Fibroblast of the aortic adventitia (primary cell): ENCODE measurements around the gene CRELD1. TPM values are rescaled to one million over a fixed set of nuclear protein-coding genes. Genes with fewer than 3 reads are reported as not detected.
A peak's percentile ranks its signal among the peaks of the same experiment; 100 is the strongest.
"Not testable (repeated sequence)": the region's sequence is repeated elsewhere in the genome, so short reads cannot be mapped to it uniquely, and the experiment has no call there.

Experiments
- DNase-seq: peaks from one replicate; pipeline ENCODE4 v3.0.0-alpha.2; 2010; ENCODE audit warnings: low read depth
- H3K4me3 ChIP-seq: 2 replicates; pipeline ENCODE4 v1.5.1; 2011; ENCODE audit warnings: low read depth, mild to moderate bottlenecking, control low read depth, low read length, moderate library complexity
- total RNA-seq: library from RNA; depleted of rRNA; stranded (reverse); fragments of >200 nt; gene quantifications from 2 replicates; pipeline ENCODE4 v1.2.3, GENCODE V29; 2012; ENCODE audit warnings: low replicate concordance
- TF ChIP-seq, protein P1 (sequence below): IDR thresholded peaks from 2 replicates; pipeline ENCODE4 v1.5.1; 2011; ENCODE audit warnings: mild to moderate bottlenecking, low read length, control low read depth, inconsistent platforms; ENCODE audit not compliant: insufficient read depth

Gene CRELD1
- total RNA-seq, 1 donor = 7.2 TPM

DNA sequence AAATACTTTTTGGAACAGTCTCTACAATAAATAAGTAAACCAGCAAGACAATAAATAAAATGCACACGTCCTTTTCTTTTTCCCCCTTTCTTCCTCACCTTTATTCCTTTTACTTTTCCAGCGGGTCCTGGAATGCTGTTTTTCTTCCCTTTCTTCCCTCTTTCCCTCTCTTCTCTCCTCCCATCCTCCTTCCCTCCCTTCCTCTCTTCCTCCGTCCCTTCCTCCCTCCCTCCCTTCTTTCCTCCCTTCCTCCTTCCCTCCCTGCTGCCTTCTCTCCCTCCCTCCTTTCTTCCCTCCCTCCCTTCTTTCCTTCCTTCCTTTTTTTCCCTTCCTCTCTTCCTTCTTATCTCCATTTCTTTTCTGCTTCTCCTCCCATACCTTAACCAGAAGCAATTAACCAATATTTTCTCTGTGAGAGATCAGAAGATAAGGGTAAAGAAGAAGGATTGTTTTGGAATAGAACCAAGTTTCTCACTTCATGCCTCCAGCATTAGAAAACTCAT lies 34.3 kb upstream of the CRELD1 start:
- no peak overlapping the region for H3K4me3 ChIP-seq
- no peak for DNase-seq
- TF ChIP-seq, protein P1, sequence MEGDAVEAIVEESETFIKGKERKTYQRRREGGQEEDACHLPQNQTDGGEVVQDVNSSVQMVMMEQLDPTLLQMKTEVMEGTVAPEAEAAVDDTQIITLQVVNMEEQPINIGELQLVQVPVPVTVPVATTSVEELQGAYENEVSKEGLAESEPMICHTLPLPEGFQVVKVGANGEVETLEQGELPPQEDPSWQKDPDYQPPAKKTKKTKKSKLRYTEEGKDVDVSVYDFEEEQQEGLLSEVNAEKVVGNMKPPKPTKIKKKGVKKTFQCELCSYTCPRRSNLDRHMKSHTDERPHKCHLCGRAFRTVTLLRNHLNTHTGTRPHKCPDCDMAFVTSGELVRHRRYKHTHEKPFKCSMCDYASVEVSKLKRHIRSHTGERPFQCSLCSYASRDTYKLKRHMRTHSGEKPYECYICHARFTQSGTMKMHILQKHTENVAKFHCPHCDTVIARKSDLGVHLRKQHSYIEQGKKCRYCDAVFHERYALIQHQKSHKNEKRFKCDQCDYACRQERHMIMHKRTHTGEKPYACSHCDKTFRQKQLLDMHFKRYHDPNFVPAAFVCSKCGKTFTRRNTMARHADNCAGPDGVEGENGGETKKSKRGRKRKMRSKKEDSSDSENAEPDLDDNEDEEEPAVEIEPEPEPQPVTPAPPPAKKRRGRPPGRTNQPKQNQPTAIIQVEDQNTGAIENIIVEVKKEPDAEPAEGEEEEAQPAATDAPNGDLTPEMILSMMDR = no peak

DNA sequence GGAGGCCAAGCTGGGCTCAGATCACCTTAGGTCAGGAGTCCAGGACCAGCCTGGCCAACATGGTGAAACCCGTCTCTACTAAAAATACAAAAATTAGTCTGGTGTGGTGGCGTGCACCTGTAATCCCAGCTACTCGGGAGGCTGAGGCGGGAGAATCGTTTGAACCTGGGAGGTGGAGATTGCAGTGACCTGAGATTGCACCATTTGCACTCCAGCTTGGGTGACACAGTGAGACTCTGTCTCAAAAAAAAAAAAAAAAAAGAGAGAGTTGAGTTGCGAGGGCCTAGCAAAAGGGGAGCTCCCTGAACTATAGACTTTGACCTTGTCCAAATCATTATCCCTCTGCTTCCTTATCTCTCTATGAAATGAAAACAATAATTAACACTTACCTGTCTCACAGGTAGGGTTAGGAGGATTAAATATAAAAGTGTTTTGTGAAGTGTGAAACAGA lies 32.6 kb upstream of the CRELD1 start:
- H3K4me3 ChIP-seq, DNase-seq: not testable (repeated sequence)

DNA sequence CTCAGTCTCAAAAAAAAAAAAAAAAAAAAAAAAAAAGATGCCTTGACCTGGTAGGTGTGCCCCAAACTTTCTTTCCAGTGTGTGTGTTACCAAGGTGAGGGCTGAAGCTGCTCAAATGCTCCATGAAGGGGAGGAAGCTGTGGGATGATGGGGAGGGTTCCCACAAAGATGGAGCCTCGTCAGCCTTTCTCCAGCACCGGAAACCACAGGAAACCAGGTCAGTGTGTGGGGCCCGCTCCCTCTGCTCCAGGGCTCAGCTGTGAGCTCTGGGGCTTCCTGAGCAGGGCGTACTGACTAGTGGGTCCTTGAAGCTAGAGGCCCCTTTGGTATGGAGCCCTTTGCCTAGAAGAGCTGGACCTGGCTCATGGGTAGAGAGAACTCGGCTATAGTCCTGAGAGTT lies 31.7 kb upstream of the CRELD1 start:
- TF ChIP-seq, protein P1 = no peak
- H3K4me3 ChIP-seq = no peak overlapping the region
- DNase-seq = no peak

- no peak for DNase-seq
- no peak within 1 kb of the TSS for H3K4me3 ChIP-seq
- TF ChIP-seq, protein P1 = no peak
These were observed 31.0 kb upstream of the CRELD1 start, which contains the start of gene IL17RE for GRCh38 chr3:9902372-9903237. Gene IL17RE, plus strand, starts transcription at chr3:9902848. Its CDS starts 85 bp downstream, at chr3:9902933.

- H3K4me3 ChIP-seq = no peak overlapping the region
- DNase-seq = peak; percentile 48
- TF ChIP-seq, protein P1 = no peak
These were observed 30.4 kb upstream of the CRELD1 start for GRCh38 chr3:9903238-9903624.

- H3K4me3 ChIP-seq = no peak overlapping the region
- no peak for DNase-seq
- TF ChIP-seq, protein P1 = no peak
These were observed 29.7 kb upstream of the CRELD1 start for GRCh38 chr3:9903904-9904303.

DNA sequence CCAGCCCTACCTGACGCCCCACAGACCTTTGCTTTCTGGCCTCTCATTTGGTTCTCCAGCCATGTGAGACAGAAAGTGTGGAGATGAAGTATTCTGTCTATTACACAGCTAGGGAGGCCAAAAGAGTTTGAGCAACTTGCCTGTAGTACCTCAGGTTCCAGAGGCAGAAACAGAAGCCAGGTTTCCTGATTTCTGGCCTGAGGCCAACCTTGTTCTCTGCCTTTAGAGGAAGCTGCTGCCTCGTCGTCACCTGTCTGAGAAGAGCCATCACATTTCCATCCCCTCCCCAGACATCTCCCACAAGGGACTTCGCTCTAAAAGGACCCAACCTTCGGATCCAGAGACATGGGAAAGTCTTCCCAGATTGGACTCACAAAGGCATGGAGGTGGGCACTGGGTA lies 27.2 kb upstream of the CRELD1 start:
- TF ChIP-seq, protein P1 = no peak
- H3K4me3 ChIP-seq = no peak overlapping the region
- DNase-seq = no peak
